Neural progenitor cell (in vitro differentiated cells): Measurements from ENCODE around the gene S100A16.

Source experiments
- CTCF ChIP-seq: fragments of 200-600 bp; sonication (generic); IDR thresholded peaks from 2 replicates; pipeline ENCODE4 v1.5.1; 2017; ENCODE audit warnings: antibody characterized with exemption, mild to moderate bottlenecking
- EZH2phosphoT487 ChIP-seq: fragments of 200-600 bp; sonication (generic); IDR thresholded peaks from 2 replicates; pipeline ENCODE4 v1.6.1; 2017; ENCODE audit warnings: antibody characterized with exemption

- TF ChIP-seq CTCF: no peak
- TF ChIP-seq EZH2phosphoT487: no peak
Observed at GRCh38 chr1:153652805-153653500, 40.0 kb upstream of the S100A16 start.
